Right ventricle myocardium superior (tissue), 1 donor: Measurements from ENCODE around the gene C3orf33. TPM values are rescaled to one million over a fixed set of nuclear protein-coding genes. Genes with fewer than 3 reads are reported as not detected.
"Not testable (repeated sequence)": the region's sequence is repeated elsewhere in the genome, so short reads cannot be mapped to it uniquely, and the experiment has no call there.

Experiments
- ATAC-seq: fragments of 200-7000 bp; cut with Tn5 transposase; one replicate; pipeline ENCODE4 v1.9.1; 2020; ENCODE audit warnings: mild to moderate bottlenecking; ENCODE audit not compliant: poor library complexity
- DNase-seq: peaks from one replicate; pipeline ENCODE4 v3.0.0-alpha.2; 2020
- intact Hi-C: fragments of 100-400 bp; cut with DNase I; formaldehyde crosslinking; loops from one replicate; pipeline ENCODE4 v1.11.2; 2022
- long read RNA-seq: library from polyadenylated mRNA; unstranded; transcript quantifications from one replicate; pipeline ENCODE4 v2.0.0, GENCODE V29; 2021
- total RNA-seq: library from RNA; stranded (reverse); fragmentation: NEBNext Ultra II Directional; extraction: Animal tissue kit (Norgen Biotek cat#: 25700); gene quantifications from one replicate; pipeline ENCODE4 v1.2.1, GENCODE V29; 2021
- donor health status: DM: no; HTN: yes; CAD: no; lungs with severe emphysema.

C3orf33 gene, protein sequence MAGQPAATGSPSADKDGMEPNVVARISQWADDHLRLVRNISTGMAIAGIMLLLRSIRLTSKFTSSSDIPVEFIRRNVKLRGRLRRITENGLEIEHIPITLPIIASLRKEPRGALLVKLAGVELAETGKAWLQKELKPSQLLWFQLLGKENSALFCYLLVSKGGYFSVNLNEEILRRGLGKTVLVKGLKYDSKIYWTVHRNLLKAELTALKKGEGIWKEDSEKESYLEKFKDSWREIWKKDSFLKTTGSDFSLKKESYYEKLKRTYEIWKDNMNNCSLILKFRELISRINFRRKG
- total RNA-seq: 7.0 TPM
- long read RNA-seq, transcript C3orf33-201 (5 exons, 1,884 nt): major isoform, 19 of 21 reads
- long read RNA-seq, partial matches to known transcripts: 0 of 21 reads
- long read RNA-seq, other reads (novel, unspliced or antisense): 2 of 21 reads

DNA sequence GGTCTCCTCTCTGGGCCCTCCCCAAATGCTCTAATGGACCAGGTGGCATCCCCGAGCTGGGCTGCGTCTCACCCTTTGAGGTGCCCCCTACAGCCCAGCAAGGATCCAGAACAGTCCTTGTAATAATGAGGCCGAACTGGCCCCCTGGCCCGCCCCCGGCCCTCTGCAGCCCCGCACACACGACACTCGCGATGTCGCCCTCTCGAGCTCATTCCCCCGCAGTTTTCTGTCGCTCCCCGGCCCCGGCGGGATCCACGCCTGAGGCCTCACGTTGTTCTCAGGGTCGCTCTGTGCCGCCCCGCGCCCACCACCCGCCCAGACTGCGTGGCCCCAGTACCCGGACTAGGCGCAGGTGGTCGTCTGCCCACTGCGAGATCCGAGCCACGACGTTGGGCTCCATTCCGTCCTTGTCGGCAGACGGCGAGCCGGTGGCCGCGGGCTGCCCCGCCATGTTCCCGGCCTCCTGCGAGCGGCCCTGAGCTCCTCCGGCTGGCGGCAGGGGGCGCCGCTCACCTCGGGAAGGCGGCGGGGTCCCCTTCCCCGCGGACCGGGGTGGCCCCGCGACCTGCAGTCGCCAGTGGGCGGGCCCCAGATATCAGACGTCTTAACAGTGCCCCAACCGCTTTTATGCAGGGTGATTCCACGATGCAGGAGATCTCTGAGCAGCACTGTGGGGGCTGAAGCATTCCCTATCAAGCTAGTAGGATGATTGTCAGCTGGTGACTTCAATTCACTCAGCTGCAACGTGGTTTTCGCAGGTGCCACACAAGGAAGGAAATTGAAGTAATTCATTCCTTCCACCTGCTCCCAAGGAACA is at the start of gene C3orf33:
C3orf33 (minus strand) TSS at position 477 of the 817 bp plus-strand sequence; CDS start at position 451, 26 bp downstream.
- ATAC-seq (peak; percentile 98), DNase-seq (peak; percentile 83)
- intact Hi-C loops: no loop called here

DNA sequence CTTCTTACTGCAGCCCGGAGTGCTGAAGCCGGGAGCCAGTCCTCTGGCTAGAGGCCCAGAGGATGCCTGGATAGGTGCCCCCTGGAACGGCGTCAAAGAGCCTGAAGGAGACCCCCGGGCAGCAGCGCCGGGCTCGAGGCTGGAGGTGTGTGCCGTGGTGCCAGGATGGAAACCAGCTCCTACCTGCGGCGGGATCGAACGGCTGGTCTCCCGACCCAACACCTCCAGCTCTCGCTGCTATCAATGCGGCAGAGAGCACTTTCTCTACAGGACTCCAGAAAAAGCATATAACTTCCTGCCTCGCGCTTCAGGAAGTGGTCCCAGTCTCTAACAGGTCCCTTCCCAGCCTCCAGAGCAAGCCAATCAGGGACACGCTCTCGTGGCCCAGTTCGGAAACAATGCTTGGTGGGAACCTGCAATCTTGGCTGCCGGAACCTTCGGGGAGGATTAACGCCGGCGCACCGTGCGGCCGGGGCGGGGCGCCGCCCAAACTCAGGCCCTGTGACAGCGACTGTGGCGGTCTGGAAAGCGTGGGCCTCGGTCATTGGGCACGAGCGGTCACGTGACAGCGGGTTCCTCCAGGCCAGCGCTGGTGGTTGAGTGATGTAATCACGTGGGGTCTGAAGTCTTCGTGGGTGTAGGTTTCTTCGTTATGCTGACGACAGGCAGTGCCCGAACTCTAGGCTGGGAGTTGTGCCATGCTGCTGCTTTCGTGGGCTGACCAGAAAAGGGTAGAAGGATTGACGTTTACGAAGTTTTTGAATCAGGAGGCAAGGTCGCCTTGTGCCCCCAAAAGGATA is 48.3 kb upstream of the C3orf33 start, which contains the start of gene SLC33A1:
SLC33A1 (minus strand) TSS at position 287 of the 800 bp plus-strand sequence. CDS start 430 bp downstream, outside the sequence.
- peak; percentile 98 for ATAC-seq

DNA sequence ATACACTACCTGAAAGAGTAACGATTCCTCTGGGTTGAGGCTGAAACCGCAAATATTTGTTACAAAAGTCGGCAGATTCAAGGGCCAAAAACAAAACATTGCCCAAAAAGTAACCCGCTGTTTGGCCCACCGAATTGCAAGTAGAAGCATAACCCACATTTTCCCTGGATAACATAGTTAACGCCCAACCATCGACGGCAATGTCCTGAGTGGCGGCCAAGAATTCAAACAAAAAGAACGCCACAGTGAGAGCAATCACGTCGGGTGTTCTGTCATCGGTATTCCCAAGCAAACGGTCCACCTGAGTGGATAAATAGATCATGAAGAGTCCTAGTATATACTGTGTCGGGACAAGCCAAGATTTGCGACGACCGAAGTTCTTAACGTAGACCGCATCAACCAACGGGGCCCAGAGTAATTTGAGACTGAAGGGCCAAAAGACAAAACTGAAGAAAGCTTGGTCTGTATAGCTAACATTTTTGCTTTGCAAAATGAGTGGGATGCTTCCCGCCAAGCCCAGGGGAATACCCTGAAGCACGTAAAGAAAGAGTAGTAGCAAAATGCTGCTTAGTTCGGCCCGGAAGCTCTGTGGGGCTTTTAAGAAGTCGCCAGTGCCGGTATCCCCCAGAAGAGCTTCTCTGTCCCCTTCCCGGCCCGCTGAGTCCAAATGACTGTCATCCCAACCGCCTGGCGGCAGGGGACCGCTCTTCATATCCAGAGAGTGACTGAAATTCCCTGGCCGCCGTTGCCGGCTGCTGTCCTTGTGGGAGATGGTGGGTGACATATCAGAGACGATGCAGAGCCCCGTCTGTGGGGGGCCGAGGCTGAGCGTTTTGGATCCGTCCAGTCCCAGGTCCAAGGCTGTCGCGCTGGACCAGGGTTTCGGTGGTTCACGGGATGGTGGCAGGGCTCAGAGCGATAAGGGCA is 47.4 kb upstream of the C3orf33 start:
- ATAC-seq (peak; percentile 23), DNase-seq (peak; percentile 67)
- intact Hi-C loops: loop anchor here (2.0 kb wide), 1 partner anchor 17 kb away; the partner anchor contains the start of gene GMPS

More for the DNA sequence above, 48.3 kb upstream of the C3orf33 start, which contains the start of gene SLC33A1:
- intact Hi-C loops: loop anchor here (2.0 kb wide), 1 partner anchor 16 kb away; the partner anchor contains the start of gene GMPS
- DNase-seq: peak; percentile 99

DNA sequence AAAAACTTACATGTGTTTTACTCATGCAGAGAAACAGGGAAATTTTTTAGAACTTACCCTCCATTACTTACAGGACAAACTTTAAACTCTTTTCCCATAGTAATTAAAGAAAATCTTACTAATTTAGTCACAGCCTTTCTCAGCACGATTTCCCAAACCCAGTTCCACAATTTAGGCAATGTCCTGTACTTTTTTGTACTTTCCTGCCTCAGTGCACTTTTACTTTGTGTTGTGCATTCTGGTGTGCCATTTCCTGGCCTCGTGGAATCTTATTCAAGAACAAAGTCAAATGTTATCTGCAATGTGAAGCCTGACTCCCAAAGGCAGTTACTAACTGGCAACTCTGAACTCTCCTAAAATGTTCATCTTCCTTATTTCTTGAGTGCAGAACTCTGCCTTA is 46.3 kb upstream of the C3orf33 start:
- intact Hi-C loops: no loop called here
- no peak for ATAC-seq
- DNase-seq: no peak

DNA sequence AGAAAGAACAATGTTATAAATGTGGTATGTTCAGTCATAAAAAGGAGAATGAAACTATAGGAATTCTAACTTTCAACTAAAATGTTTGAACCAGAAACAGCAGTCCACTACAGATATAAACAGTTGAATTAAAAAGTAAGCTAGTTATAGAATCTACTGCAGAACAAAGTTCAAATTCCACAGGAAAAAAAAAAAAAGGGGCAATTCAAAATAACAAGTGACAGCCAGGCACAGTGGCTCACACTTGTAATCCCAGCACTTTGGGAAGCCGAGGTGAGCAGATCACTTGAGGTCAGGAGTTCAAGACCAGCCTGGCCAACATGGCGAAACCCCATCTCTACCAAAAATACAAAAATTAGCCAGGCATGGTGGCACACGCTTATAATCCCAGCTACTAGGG is 43.3 kb upstream of the C3orf33 start:
- ATAC-seq, DNase-seq, intact Hi-C loops: not testable (repeated sequence)

DNA sequence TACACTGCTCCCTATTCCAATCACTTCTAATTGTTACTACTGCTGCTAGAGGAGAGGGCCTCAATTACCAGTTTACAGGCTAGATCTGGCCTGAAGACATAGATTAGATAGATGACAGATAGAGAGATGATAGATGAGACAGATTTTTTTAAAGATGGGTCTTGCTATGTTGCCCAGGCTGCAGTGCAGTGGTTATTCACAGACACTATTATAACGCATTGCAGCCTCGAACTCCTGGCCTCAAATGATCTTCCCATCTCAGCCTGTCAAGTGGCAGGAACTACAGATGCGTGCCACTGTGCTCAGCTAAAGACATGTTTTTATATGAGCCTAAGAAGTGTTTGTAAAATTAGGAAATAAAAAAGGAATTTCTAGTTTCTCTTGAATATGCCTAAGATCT is 41.9 kb upstream of the C3orf33 start:
- DNase-seq (no peak), ATAC-seq (no peak)
- intact Hi-C loops: no loop called here

DNA sequence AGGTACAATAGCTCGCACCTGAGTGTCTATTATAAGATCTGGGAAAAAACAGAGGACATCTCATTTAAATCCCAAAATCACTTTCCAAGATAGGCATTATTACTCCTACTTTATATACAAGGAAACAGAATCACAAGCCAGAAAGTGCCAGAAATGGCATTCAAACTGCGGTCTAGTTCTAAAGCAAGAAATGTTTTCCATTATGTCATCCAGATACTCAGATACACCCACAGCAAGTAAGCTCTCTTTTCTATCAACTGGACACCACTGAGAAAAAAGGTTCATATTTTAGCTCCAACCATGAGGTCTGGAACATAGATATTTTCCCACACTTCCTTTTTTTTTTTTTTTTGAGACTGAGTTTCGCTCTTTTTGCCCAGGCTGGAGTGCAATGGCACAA is 40.0 kb upstream of the C3orf33 start:
- intact Hi-C loops: no loop called here
- DNase-seq (no peak), ATAC-seq (no peak)

DNA sequence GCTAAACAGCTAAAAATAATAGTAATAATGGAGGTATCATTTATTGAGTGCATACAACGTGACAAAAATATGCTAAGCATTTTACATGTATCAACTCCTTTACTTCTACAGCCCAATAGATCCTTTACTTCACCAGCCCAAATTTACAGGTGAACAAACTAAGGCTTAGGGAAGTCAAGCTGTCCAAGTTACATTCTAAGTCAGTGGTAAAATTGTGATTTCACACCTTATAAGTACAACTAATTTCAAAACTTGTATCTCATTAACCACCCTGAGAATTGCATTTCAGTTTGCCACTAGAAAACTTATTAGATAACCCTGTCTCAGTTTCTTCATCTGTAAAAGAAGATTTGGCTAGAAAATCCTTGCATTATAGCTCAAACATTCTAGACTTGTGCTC is 37.5 kb upstream of the C3orf33 start:
- no peak for DNase-seq
- ATAC-seq: no peak
- intact Hi-C loops: no loop called here

DNA sequence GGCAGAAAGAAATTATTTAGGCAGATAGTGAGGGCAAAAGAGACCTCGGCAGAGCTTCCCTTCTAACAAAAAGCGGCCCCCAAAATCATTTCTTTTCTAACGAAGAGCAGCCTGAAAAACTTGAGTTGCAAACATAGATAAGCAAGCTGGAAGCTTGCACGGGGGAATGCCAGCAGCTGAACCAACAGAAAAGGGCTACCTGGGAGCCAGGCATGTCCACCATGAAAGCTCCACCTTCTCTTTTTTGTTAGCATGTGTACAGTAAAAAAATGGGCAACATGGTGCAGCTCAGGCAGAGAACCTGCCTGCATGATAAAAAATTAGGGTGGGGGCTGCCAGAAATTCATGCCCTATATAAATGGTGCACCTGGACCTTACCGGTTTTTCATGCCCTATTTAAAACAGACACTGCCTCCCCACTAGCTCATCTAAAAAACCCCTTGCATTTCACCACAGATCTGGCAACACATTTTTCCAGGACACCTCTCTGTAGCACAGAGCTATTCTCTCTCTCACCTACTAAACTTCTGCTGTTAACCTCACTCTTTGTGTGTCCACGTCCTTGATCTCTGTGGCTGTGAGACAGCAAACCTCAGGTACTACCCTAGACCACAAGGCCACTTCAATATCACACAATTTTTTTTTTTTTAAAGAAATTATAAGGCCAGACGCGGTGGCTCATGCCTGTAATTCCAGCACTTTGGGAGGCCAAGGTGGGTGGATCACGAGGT is 29.4 kb upstream of the C3orf33 start:
- intact Hi-C loops: no loop called here
- DNase-seq (no peak), ATAC-seq (no peak)

DNA sequence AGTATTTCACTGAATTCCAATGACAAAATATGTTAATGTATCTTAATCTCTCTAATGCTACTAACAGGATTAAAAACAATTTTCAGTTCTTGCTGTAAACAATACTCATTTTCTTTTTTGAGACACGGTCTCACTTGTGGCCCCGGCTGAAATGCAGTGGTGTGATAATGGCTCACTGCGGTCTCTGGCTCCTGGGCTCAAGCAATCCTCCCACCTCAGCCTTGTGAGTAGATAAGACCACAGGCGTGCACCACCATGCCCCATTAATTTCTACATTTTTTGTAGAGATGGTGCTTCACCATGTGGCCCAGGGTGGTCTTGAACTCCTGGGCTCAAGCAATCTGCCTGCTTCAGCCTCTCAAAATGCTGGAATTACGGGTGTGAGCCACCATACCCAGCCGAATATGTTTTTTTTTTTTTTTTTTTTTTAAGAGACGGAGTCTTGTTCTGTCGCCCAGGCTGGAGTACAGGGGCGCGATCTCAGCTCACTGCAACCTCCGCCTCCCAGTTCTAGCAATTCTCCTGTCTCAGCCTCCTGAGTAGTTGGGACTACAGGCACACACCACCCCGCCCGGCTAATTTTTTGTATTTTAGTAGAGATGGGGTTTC is 22.5 kb upstream of the C3orf33 start:
- intact Hi-C loops, DNase-seq, ATAC-seq: not testable (repeated sequence)

DNA sequence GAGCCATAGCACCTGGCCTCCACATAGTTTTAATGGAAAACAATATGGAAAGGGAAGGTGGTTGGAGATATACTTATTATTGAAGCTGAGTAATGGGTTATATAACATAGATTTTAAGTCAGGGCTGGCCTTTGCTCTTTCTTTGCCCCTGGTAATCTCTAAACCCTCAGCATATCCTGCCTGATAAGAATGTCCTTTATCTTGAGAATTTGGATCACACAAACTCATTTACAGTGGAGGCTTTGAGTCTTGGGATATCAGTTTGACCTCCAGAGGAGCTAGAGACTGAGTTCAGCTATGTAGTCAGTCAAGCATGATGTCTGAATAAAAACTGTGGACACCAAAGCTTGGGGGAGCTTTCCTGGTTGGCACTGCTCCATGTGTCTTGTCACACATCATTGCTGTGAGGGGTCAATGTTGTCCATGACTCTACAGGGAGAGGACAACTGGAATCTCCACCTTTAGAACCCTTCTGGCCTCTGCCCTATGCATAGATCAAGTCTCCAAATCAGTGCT is 9.0 kb upstream of the C3orf33 start:
- intact Hi-C loops: no loop called here
- DNase-seq (no peak), ATAC-seq (no peak)

DNA sequence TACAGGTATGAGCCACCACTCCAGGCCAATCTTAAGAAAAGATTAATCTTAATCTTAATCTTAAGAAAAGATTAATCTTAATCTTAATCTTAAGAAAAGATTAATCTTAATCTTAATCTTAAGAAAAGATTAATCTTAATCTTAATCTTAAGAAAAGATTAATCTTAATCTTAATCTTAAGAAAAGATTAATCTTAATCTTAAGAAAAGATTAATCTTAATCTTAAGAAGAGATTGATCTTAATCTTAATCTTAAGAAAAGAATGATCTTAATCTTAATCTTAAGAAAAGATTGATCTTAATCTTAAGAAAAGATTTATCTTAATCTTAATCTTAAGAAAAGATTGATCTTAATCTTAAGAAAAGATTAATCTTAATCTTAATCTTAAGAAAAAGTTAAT is 7.1 kb upstream of the C3orf33 start:
- ATAC-seq, intact Hi-C loops, DNase-seq: not testable (repeated sequence)

DNA sequence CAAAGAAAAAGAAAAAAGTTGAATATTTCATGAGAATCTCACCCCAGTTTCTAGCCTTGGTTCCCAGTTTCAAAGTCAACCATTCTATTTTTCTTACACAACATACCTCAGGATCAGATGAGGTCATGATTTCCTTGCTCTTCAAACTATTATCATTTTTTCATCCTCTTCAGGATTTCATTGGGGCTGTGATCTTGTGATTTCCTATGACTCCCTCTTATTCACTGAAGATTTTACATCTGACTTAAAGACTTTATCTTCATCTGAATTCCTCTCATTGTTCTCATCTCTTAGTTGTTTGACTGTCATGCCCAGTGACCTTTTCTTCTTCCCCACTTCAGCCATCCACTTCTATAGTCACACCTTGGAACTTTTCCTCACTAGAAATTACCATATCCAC is 3.1 kb upstream of the C3orf33 start:
- no peak for ATAC-seq
- intact Hi-C loops: no loop called here
- DNase-seq: no peak

DNA sequence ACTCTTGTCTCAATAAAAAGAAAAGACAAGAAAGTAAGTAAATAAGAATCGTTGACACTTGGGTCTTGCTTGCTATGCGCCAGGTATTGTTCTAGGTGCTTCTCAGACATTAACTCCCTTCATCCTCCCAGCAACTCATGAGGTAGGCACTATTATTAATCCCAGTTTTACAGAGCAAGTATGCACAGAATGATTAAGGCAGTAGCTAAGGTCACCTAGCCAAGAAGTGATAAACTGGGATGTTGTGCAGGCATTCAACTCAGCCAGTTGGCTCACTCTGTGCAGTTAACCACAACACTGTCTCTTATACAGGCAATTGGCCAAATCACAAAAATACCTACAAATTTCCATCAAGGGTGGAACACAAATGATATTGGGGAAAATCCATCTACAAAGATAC is 1.7 kb upstream of the C3orf33 start:
- intact Hi-C loops: no loop called here
- DNase-seq (no peak), ATAC-seq (peak; percentile 55)

DNA sequence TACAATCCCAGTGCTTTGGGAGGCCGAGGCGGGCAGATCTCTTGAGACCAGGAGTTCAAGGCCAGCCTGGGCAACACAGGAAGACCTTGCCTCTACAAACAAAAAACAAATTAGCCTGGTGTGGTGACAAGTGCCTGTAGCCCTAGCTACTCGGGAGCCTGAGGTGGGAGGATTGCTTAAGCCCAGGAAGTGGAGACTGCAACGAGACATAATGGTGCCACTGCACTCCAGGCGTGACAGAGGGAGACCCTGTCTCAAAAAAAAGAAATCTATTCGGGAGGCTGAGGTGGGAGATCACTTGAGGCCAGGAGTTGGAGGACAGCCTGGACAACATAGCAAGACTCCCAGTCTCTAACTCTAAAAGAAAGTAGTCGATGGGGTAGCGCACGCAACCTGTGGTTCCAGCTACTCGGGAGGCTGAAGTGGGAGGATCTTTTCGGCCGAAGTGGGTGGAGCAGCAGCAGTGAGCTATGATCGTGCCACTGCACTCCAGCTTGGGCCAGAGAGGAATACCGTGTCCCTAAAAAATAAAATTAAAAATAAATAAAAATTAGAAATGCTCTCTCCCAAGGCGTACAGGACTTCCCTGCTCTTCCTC is 775 bp downstream of the C3orf33 start:
- intact Hi-C loops: no loop called here
- ATAC-seq (peak; percentile 52), DNase-seq (peak; percentile 47)

DNA sequence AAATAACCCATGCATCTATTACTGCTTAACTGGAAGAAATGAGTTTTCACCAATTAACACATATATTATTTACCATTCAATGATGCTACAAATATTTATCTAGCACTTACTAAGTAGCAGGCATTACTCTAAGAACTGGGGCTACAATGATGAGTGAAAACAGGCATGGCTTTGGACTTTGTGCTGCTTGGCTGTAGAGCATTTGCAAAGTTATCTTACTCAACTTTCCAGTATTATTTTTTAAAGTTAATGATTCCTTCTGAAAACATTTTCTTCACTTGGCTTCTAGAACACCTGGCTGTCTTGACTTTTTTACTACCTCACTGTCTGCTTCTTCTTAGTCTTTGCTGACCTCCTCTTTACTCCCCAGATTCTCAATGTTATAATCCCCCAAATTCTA is 1.8 kb downstream of the C3orf33 start:
- ATAC-seq: no peak
- intact Hi-C loops: no loop called here
- no peak for DNase-seq
